Neuron (in vitro differentiated cells): ENCODE data around the gene TSHB.
"Not testable (repeated sequence)": the region's sequence is repeated elsewhere in the genome, so short reads cannot be mapped to it uniquely, and the experiment has no call there.

Experiments used
- H2AFZ ChIP-seq: one replicate; pipeline ENCODE4 v1.6.1; 2013; ENCODE audit warnings: low read depth, mild to moderate bottlenecking, inconsistent platforms, low read length, moderate library complexity
- H3K27me3 ChIP-seq: one replicate; pipeline ENCODE4 v1.6.1; 2013; ENCODE audit warnings: low read length; ENCODE audit not compliant: insufficient read depth
- H3K36me3 ChIP-seq: one replicate; pipeline ENCODE4 v1.6.1; 2013; ENCODE audit warnings: low read length; ENCODE audit not compliant: insufficient read depth
- H3K4me1 ChIP-seq: one replicate; pipeline ENCODE4 v1.6.1; 2013; ENCODE audit warnings: low read length; ENCODE audit not compliant: insufficient read depth
- H3K4me3 ChIP-seq: 2 replicates; pipeline ENCODE4 v1.5.1; 2013; ENCODE audit warnings: mild to moderate bottlenecking, low read length, moderate library complexity
- H3K9me3 ChIP-seq: one replicate; pipeline ENCODE4 v1.6.1; 2013; ENCODE audit warnings: low read length

The TSHB gene

GRCh38 chr1:115029526-115029925 lies at the start of gene TSHB:
Gene TSHB, plus strand, starts transcription at chr1:115029826. Its CDS starts 3,537 bp downstream, at chr1:115033363.
- Histone ChIP-seq H3K27me3 (no peaks in the 10 kb centered on the region), H3K4me3 (no peak within 1 kb of the TSS), H3K36me3 (no peaks in the 10 kb centered on the region), H2AFZ (no peak within 1 kb of the TSS), H3K4me1 (no peaks in the 10 kb centered on the region), H3K9me3 (no peaks in the 10 kb centered on the region)

- no peaks in the 10 kb centered on the region for H3K27me3 ChIP-seq
- no peak overlapping the region for H2AFZ ChIP-seq
- no peaks in the 10 kb centered on the region for H3K9me3 ChIP-seq
- H3K4me3 ChIP-seq: no peak overlapping the region
- no peaks in the 10 kb centered on the region for H3K4me1 ChIP-seq
- H3K36me3 ChIP-seq: no peaks in the 10 kb centered on the region
Measured at GRCh38 chr1:114982251-114982650, 47.4 kb upstream of the TSHB start.

- Histone ChIP-seq H2AFZ (no peak overlapping the region), H3K27me3 (no peaks in the 10 kb centered on the region), H3K4me3 (no peak overlapping the region), H3K9me3 (no peaks in the 10 kb centered on the region), H3K36me3 (no peaks in the 10 kb centered on the region), H3K4me1 (no peaks in the 10 kb centered on the region)
Measured at GRCh38 chr1:114986286-114986685, 43.3 kb upstream of the TSHB start.

- no peaks in the 10 kb centered on the region for H3K4me1 ChIP-seq
- H3K9me3 ChIP-seq: no peaks in the 10 kb centered on the region
- H2AFZ ChIP-seq: no peak overlapping the region
Measured at GRCh38 chr1:114988095-114988494, 41.5 kb upstream of the TSHB start.

GRCh38 chr1:114997510-114998289 lies 31.9 kb upstream of the TSHB start:
- no peaks in the 10 kb centered on the region for H3K27me3 ChIP-seq
- H3K4me1 ChIP-seq: no peaks in the 10 kb centered on the region
- no peak overlapping the region for H3K4me3 ChIP-seq
- no peak overlapping the region for H2AFZ ChIP-seq
- no peaks in the 10 kb centered on the region for H3K36me3 ChIP-seq
- no peaks in the 10 kb centered on the region for H3K9me3 ChIP-seq

More at GRCh38 chr1:114988095-114988494, 41.5 kb upstream of the TSHB start:
- H3K36me3 ChIP-seq: no peaks in the 10 kb centered on the region
- no peaks in the 10 kb centered on the region for H3K27me3 ChIP-seq
- H3K4me3 ChIP-seq: no peak overlapping the region

- Histone ChIP-seq H2AFZ (no peak overlapping the region), H3K9me3 (no peaks in the 10 kb centered on the region), H3K36me3 (no peaks in the 10 kb centered on the region), H3K4me3 (no peak overlapping the region), H3K4me1 (no peaks in the 10 kb centered on the region), H3K27me3 (no peaks in the 10 kb centered on the region)
Measured at GRCh38 chr1:115006191-115006590, 23.4 kb upstream of the TSHB start.

- H3K36me3 ChIP-seq: no peaks in the 10 kb centered on the region
- H3K4me3 ChIP-seq: no peak overlapping the region
- no peaks in the 10 kb centered on the region for H3K27me3 ChIP-seq
- no peaks in the 10 kb centered on the region for H3K4me1 ChIP-seq
- H3K9me3 ChIP-seq: no peaks in the 10 kb centered on the region
- no peak overlapping the region for H2AFZ ChIP-seq
Measured at GRCh38 chr1:115012006-115012405, 17.6 kb upstream of the TSHB start.

- no peak overlapping the region for H3K4me3 ChIP-seq
- H3K4me1 ChIP-seq: no peaks in the 10 kb centered on the region
- H3K27me3 ChIP-seq: no peaks in the 10 kb centered on the region
- no peak overlapping the region for H2AFZ ChIP-seq
- H3K36me3 ChIP-seq: no peaks in the 10 kb centered on the region
- H3K9me3 ChIP-seq: no peaks in the 10 kb centered on the region
Measured at GRCh38 chr1:115012434-115012833, 17.2 kb upstream of the TSHB start.

- no peak overlapping the region for H3K4me3 ChIP-seq
- H3K9me3 ChIP-seq: no peaks in the 10 kb centered on the region
- no peaks in the 10 kb centered on the region for H3K36me3 ChIP-seq
- H3K4me1 ChIP-seq: no peaks in the 10 kb centered on the region
- no peak overlapping the region for H2AFZ ChIP-seq
- H3K27me3 ChIP-seq: no peaks in the 10 kb centered on the region
Measured at GRCh38 chr1:115013792-115014191, 15.8 kb upstream of the TSHB start.

GRCh38 chr1:115019549-115019948 lies 10.1 kb upstream of the TSHB start:
- not testable (repeated sequence) for H3K9me3 ChIP-seq, H2AFZ ChIP-seq, H3K4me3 ChIP-seq, H3K4me1 ChIP-seq, H3K36me3 ChIP-seq, H3K27me3 ChIP-seq

- Histone ChIP-seq H3K36me3 (no peaks in the 10 kb centered on the region), H3K9me3 (no peaks in the 10 kb centered on the region), H2AFZ (no peak overlapping the region), H3K4me3 (no peak overlapping the region), H3K4me1 (no peaks in the 10 kb centered on the region), H3K27me3 (no peaks in the 10 kb centered on the region)
Measured at GRCh38 chr1:115021145-115021544, 8.5 kb upstream of the TSHB start.

GRCh38 chr1:115023593-115023992 lies 6.0 kb upstream of the TSHB start:
- Histone ChIP-seq H3K36me3 (no peaks in the 10 kb centered on the region), H3K4me1 (no peaks in the 10 kb centered on the region), H3K9me3 (no peaks in the 10 kb centered on the region), H3K4me3 (no peak overlapping the region), H3K27me3 (no peaks in the 10 kb centered on the region), H2AFZ (no peak overlapping the region)

- Histone ChIP-seq H3K4me1 (no peaks in the 10 kb centered on the region), H3K36me3 (no peaks in the 10 kb centered on the region), H2AFZ (no peak overlapping the region), H3K9me3 (no peaks in the 10 kb centered on the region), H3K4me3 (no peak overlapping the region), H3K27me3 (no peaks in the 10 kb centered on the region)
Measured at GRCh38 chr1:115031595-115031994, 2.0 kb downstream of the TSHB start.

GRCh38 chr1:115035652-115036051 lies 6.0 kb downstream of the TSHB start:
- no peaks in the 10 kb centered on the region for H3K27me3 ChIP-seq
- H3K9me3 ChIP-seq: no peaks in the 10 kb centered on the region
- no peak overlapping the region for H3K4me3 ChIP-seq
- H3K4me1 ChIP-seq: no peaks in the 10 kb centered on the region
- H2AFZ ChIP-seq: no peak overlapping the region
- H3K36me3 ChIP-seq: no peaks in the 10 kb centered on the region
